ENCODE data around the gene ZNF512. TPM values are rescaled to one million over a fixed set of nuclear protein-coding genes. Genes with fewer than 3 reads are reported as not detected.
A peak's percentile ranks its signal among the peaks of the same experiment; 100 is the strongest.
"Not testable (repeated sequence)": the region's sequence is repeated elsewhere in the genome, so short reads cannot be mapped to it uniquely, and the experiment has no call there.

The ZNF512 gene
- total RNA-seq: 10 to 100 TPM; 27.4 to 30.0 TPM

GRCh38 chr2:27582695-27583389 is at the start of gene ZNF512:
Gene ZNF512, plus strand, starts transcription at chr2:27583042. Its CDS starts 71 bp downstream, at chr2:27583113.
- H3K27ac Mint-ChIP-seq: peak within 1 kb of the TSS; percentile 79
- H3K36me3 Mint-ChIP-seq: peaks cover 21% of the 10 kb centered on the region
- ChIA-PET CTCF (interaction anchor here (1.1 to 1.5 kb wide), 2 partner anchors 100 to 213 kb away, joined by 3 to 6 read pairs; no protein-coding TSS in a partner anchor), POLR2A (interaction anchor here (1.0 kb wide), 1 partner anchor 99 kb away, joined by 4 read pairs; no protein-coding TSS in a partner anchor)
- intact Hi-C loops (cut with micrococcal nuclease): loop anchor here (1.0 to 10.0 kb wide), 5 partner anchors 46 to 550 kb away; partner anchors contain the start of genes CCDC121, GPN1, IFT172 and NRBP1
- H3K9me3 Mint-ChIP-seq: peaks cover 12% of the 10 kb centered on the region
- no peaks in the 10 kb centered on the region for H3K27me3 Mint-ChIP-seq
- peak; percentile 91 for DNase-seq
- peaks cover 43% of the 10 kb centered on the region for H3K4me1 Mint-ChIP-seq (ENCODE audit: low read depth)
- H3K4me3 Mint-ChIP-seq: peak within 1 kb of the TSS; percentile 94

GRCh38 chr2:27537287-27537686 is 45.6 kb upstream of the ZNF512 start:
- H3K36me3 Mint-ChIP-seq: no peaks in the 10 kb centered on the region
- no peak overlapping the region for H3K4me3 Mint-ChIP-seq
- POLR2A ChIA-PET: no interaction called here
- H3K27me3 Mint-ChIP-seq: no peaks in the 10 kb centered on the region
- intact Hi-C loops (cut with micrococcal nuclease): no loop called here
- H3K4me1 Mint-ChIP-seq (ENCODE audit: low read depth): no peaks in the 10 kb centered on the region
- no peaks in the 10 kb centered on the region for H3K9me3 Mint-ChIP-seq
- CTCF ChIA-PET: no interaction called here
- H3K27ac Mint-ChIP-seq: no peak overlapping the region
- no peak for DNase-seq

GRCh38 chr2:27538839-27539450 is 43.9 kb upstream of the ZNF512 start:
- H3K27me3 Mint-ChIP-seq; H3K36me3 Mint-ChIP-seq; DNase-seq; POLR2A ChIA-PET; H3K27ac Mint-ChIP-seq; H3K4me1 Mint-ChIP-seq (ENCODE audit: low read depth); intact Hi-C loops (cut with micrococcal nuclease); CTCF ChIA-PET; H3K9me3 Mint-ChIP-seq; H3K4me3 Mint-ChIP-seq: not testable (repeated sequence)

- not testable (repeated sequence) for H3K36me3 Mint-ChIP-seq; H3K4me1 Mint-ChIP-seq (ENCODE audit: low read depth)
Measured at GRCh38 chr2:27539649-27540048, 43.2 kb upstream of the ZNF512 start.

GRCh38 chr2:27544143-27544821 is 38.6 kb upstream of the ZNF512 start:
- POLR2A ChIA-PET: no interaction called here
- no peak overlapping the region for H3K4me3 Mint-ChIP-seq
- CTCF ChIA-PET: interaction anchor here (0.6 kb wide), 1 partner anchor 1071 kb away, joined by 3 read pairs; no protein-coding TSS in a partner anchor

More at GRCh38 chr2:27539649-27540048, 43.2 kb upstream of the ZNF512 start:
- POLR2A ChIA-PET; H3K4me3 Mint-ChIP-seq; intact Hi-C loops (cut with micrococcal nuclease); H3K27me3 Mint-ChIP-seq; DNase-seq; H3K9me3 Mint-ChIP-seq; CTCF ChIA-PET; H3K27ac Mint-ChIP-seq: not testable (repeated sequence)

GRCh38 chr2:27545348-27546141 is 37.3 kb upstream of the ZNF512 start:
- H3K36me3 Mint-ChIP-seq: no peaks in the 10 kb centered on the region
- CTCF ChIA-PET: no interaction called here
- no peaks in the 10 kb centered on the region for H3K27me3 Mint-ChIP-seq
- no peak overlapping the region for H3K27ac Mint-ChIP-seq
- POLR2A ChIA-PET: interaction anchor here (0.7 kb wide), 1 partner anchor 50 kb away, joined by 3 read pairs; no protein-coding TSS in a partner anchor
- H3K4me1 Mint-ChIP-seq (ENCODE audit: low read depth): no peaks in the 10 kb centered on the region
- H3K4me3 Mint-ChIP-seq: no peak overlapping the region
- DNase-seq: no peak
- intact Hi-C loops (cut with micrococcal nuclease): no loop called here
- H3K9me3 Mint-ChIP-seq: peaks cover 3% of the 10 kb centered on the region

More at GRCh38 chr2:27544143-27544821, 38.6 kb upstream of the ZNF512 start:
- Mint-ChIP-seq H3K4me1 (ENCODE audit: low read depth) (no peaks in the 10 kb centered on the region), H3K27ac (no peak overlapping the region), H3K9me3 (peaks cover 3% of the 10 kb centered on the region), H3K27me3 (no peaks in the 10 kb centered on the region), H3K36me3 (no peaks in the 10 kb centered on the region)
- intact Hi-C loops (cut with micrococcal nuclease): no loop called here
- DNase-seq: no peak

- Mint-ChIP-seq H3K36me3 (no peaks in the 10 kb centered on the region), H3K27ac (no peak overlapping the region), H3K4me1 (ENCODE audit: low read depth) (no peaks in the 10 kb centered on the region), H3K4me3 (no peak overlapping the region), H3K9me3 (peaks cover 3% of the 10 kb centered on the region), H3K27me3 (peaks cover 3% of the 10 kb centered on the region)
- ChIA-PET POLR2A (no interaction called here), CTCF (no interaction called here)
- no peak for DNase-seq
- intact Hi-C loops (cut with micrococcal nuclease): no loop called here
Measured at GRCh38 chr2:27549303-27549702, 33.5 kb upstream of the ZNF512 start.

GRCh38 chr2:27551514-27551913 is 31.3 kb upstream of the ZNF512 start:
- CTCF ChIA-PET: interaction anchor here (1.0 kb wide), 1 partner anchor 143 kb away, joined by 3 read pairs; no protein-coding TSS in a partner anchor
- DNase-seq: no peak
- intact Hi-C loops (cut with micrococcal nuclease): no loop called here

GRCh38 chr2:27552941-27553340 is 29.9 kb upstream of the ZNF512 start:
- Mint-ChIP-seq H3K9me3 (no peaks in the 10 kb centered on the region), H3K27me3 (peaks cover 3% of the 10 kb centered on the region), H3K4me3 (no peak overlapping the region), H3K4me1 (ENCODE audit: low read depth) (no peaks in the 10 kb centered on the region), H3K27ac (no peak overlapping the region), H3K36me3 (no peaks in the 10 kb centered on the region)
- ChIA-PET POLR2A (no interaction called here), CTCF (no interaction called here)
- no peak for DNase-seq
- intact Hi-C loops (cut with micrococcal nuclease): no loop called here

More at GRCh38 chr2:27551514-27551913, 31.3 kb upstream of the ZNF512 start:
- POLR2A ChIA-PET: interaction anchor here (1.2 kb wide), 1 partner anchor 26 kb away, joined by 3 read pairs; no protein-coding TSS in a partner anchor
- no peaks in the 10 kb centered on the region for H3K9me3 Mint-ChIP-seq
- no peaks in the 10 kb centered on the region for H3K36me3 Mint-ChIP-seq
- no peaks in the 10 kb centered on the region for H3K4me1 Mint-ChIP-seq (ENCODE audit: low read depth)
- H3K27me3 Mint-ChIP-seq: peaks cover 3% of the 10 kb centered on the region
- H3K4me3 Mint-ChIP-seq: no peak overlapping the region
- H3K27ac Mint-ChIP-seq: no peak overlapping the region

GRCh38 chr2:27554451-27554850 is 28.4 kb upstream of the ZNF512 start:
- intact Hi-C loops (cut with micrococcal nuclease); H3K4me1 Mint-ChIP-seq (ENCODE audit: low read depth); POLR2A ChIA-PET: not testable (repeated sequence)

GRCh38 chr2:27559228-27559627 is 23.6 kb upstream of the ZNF512 start:
- H3K4me1 Mint-ChIP-seq (ENCODE audit: low read depth): no peaks in the 10 kb centered on the region
- CTCF ChIA-PET: no interaction called here
- H3K27me3 Mint-ChIP-seq: peaks cover 8% of the 10 kb centered on the region
- no peak overlapping the region for H3K27ac Mint-ChIP-seq
- H3K4me3 Mint-ChIP-seq: no peak overlapping the region
- H3K36me3 Mint-ChIP-seq: no peaks in the 10 kb centered on the region
- H3K9me3 Mint-ChIP-seq: no peaks in the 10 kb centered on the region
- POLR2A ChIA-PET: no interaction called here
- DNase-seq: no peak
- intact Hi-C loops (cut with micrococcal nuclease): no loop called here

More at GRCh38 chr2:27554451-27554850, 28.4 kb upstream of the ZNF512 start:
- H3K36me3 Mint-ChIP-seq, H3K9me3 Mint-ChIP-seq, H3K4me3 Mint-ChIP-seq, H3K27me3 Mint-ChIP-seq, CTCF ChIA-PET, DNase-seq, H3K27ac Mint-ChIP-seq: not testable (repeated sequence)

GRCh38 chr2:27561060-27561459 is 21.8 kb upstream of the ZNF512 start:
- H3K27me3 Mint-ChIP-seq: peaks cover 11% of the 10 kb centered on the region
- intact Hi-C loops (cut with micrococcal nuclease): no loop called here
- ChIA-PET POLR2A (no interaction called here), CTCF (no interaction called here)
- no peak overlapping the region for H3K4me3 Mint-ChIP-seq
- H3K36me3 Mint-ChIP-seq: no peaks in the 10 kb centered on the region
- H3K9me3 Mint-ChIP-seq: no peaks in the 10 kb centered on the region
- H3K4me1 Mint-ChIP-seq (ENCODE audit: low read depth): no peaks in the 10 kb centered on the region
- DNase-seq: no peak
- no peak overlapping the region for H3K27ac Mint-ChIP-seq
